ENCODE data around the gene DTD1. TPM values are rescaled to one million over a fixed set of nuclear protein-coding genes. Genes with fewer than 3 reads are reported as not detected.

Gene DTD1
- total RNA-seq, 1 donor from 2014 or later = 61.9 TPM

- no peak for DNase-seq (ENCODE audit: low read depth in 2 of 2)
Measured at GRCh38 chr20:18615020-18615650, 27.3 kb downstream of the DTD1 start.

GRCh38 chr20:18621004-18621403 is 33.1 kb downstream of the DTD1 start:
- no peak for DNase-seq (ENCODE audit: low read depth in 2 of 2)

GRCh38 chr20:18623156-18623910 is 35.5 kb downstream of the DTD1 start:
- no peak for DNase-seq (ENCODE audit: low read depth in 2 of 2)

- DNase-seq (ENCODE audit: low read depth in 2 of 2) = no peak
Measured at GRCh38 chr20:18624948-18625347, 37.1 kb downstream of the DTD1 start.

- no peak for DNase-seq (ENCODE audit: low read depth in 2 of 2)
Measured at GRCh38 chr20:18625907-18626655, 38.2 kb downstream of the DTD1 start.

GRCh38 chr20:18628330-18628920 is 40.6 kb downstream of the DTD1 start:
- DNase-seq (ENCODE audit: low read depth in 2 of 2) = no peak

- DNase-seq (ENCODE audit: low read depth in 2 of 2) = peak; percentile 28 to 62
Measured at GRCh38 chr20:18632196-18632789, 44.4 kb downstream of the DTD1 start.

GRCh38 chr20:18633411-18633810 is 45.6 kb downstream of the DTD1 start:
- DNase-seq (ENCODE audit: low read depth in 2 of 2) = no peak

- no peak for DNase-seq (ENCODE audit: low read depth in 2 of 2)
Measured at GRCh38 chr20:18634501-18634900, 46.6 kb downstream of the DTD1 start.

GRCh38 chr20:18635380-18635779 is 47.5 kb downstream of the DTD1 start:
- DNase-seq (ENCODE audit: low read depth in 2 of 2) = no peak

GRCh38 chr20:18637224-18637623 is 49.4 kb downstream of the DTD1 start:
- no peak for DNase-seq (ENCODE audit: low read depth in 2 of 2)

GRCh38 chr20:18638768-18639167 is 50.9 kb downstream of the DTD1 start:
- no peak for DNase-seq (ENCODE audit: low read depth in 2 of 2)

- peak in 1 of 2 donors; percentile 17 for DNase-seq (ENCODE audit: low read depth in 2 of 2)
Measured at GRCh38 chr20:18639501-18639979, 51.7 kb downstream of the DTD1 start.

- DNase-seq (ENCODE audit: low read depth in 2 of 2) = no peak
Measured at GRCh38 chr20:18645196-18645745, 57.4 kb downstream of the DTD1 start.

GRCh38 chr20:18645851-18646250 is 58.0 kb downstream of the DTD1 start:
- DNase-seq (ENCODE audit: low read depth in 2 of 2) = no peak

- DNase-seq (ENCODE audit: low read depth in 2 of 2) = no peak
Measured at GRCh38 chr20:18647777-18648176, 59.9 kb downstream of the DTD1 start.

- no peak for DNase-seq (ENCODE audit: low read depth in 2 of 2)
Measured at GRCh38 chr20:18650224-18650623, 62.4 kb downstream of the DTD1 start.

- DNase-seq (ENCODE audit: low read depth in 2 of 2) = no peak
Measured at GRCh38 chr20:18653736-18654447, 66.0 kb downstream of the DTD1 start.

GRCh38 chr20:18654448-18654773 is 66.6 kb downstream of the DTD1 start:
- DNase-seq (ENCODE audit: low read depth in 2 of 2) = no peak

GRCh38 chr20:18657575-18657974 is 69.7 kb downstream of the DTD1 start:
- no peak for DNase-seq (ENCODE audit: low read depth in 2 of 2)
